OCI-LY7 (cell line): ENCODE results near the gene ARFGEF3.

Experiments
- EZH2phosphoT487 ChIP-seq: fragments of 200-600 bp; sonication (generic); IDR thresholded peaks from 2 replicates; pipeline ENCODE4 v1.6.1; 2018; ENCODE audit warnings: low read depth, borderline replicate concordance, mild to moderate bottlenecking, mixed run types, antibody characterized with exemption, low read length, moderate library complexity, mixed read lengths
- TF ChIP-seq, protein P1 (sequence below): fragments of 200-600 bp; sonication (generic); conservative IDR thresholded peaks from 2 replicates; pipeline ENCODE4 v1.5.1; 2014; ENCODE audit warnings: mild to moderate bottlenecking, antibody characterized with exemption, low read length, moderate library complexity, mixed read lengths

DNA sequence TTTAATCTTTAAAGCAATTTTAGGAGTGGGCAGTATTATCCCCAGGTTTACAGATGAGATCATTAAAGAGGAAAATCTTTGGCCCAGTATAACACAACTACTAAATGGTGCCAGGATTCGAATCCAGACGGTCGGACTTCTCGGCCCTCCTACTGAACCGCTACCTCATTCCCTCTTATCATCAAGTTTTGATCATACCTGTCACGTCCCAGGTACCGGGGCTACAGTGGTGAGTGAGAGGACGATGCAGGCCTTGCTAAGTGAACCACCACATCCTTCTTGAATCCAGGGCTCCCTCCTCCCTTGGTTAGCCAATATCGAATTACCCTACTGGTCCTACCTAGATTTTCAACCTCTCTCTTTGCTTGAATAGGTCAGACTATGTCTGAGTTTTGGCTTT is 134.6 kb downstream of the ARFGEF3 start:
- TF ChIP-seq, protein P1, sequence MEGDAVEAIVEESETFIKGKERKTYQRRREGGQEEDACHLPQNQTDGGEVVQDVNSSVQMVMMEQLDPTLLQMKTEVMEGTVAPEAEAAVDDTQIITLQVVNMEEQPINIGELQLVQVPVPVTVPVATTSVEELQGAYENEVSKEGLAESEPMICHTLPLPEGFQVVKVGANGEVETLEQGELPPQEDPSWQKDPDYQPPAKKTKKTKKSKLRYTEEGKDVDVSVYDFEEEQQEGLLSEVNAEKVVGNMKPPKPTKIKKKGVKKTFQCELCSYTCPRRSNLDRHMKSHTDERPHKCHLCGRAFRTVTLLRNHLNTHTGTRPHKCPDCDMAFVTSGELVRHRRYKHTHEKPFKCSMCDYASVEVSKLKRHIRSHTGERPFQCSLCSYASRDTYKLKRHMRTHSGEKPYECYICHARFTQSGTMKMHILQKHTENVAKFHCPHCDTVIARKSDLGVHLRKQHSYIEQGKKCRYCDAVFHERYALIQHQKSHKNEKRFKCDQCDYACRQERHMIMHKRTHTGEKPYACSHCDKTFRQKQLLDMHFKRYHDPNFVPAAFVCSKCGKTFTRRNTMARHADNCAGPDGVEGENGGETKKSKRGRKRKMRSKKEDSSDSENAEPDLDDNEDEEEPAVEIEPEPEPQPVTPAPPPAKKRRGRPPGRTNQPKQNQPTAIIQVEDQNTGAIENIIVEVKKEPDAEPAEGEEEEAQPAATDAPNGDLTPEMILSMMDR = no peak
- TF ChIP-seq EZH2phosphoT487 = no peak
